ENCODE results near the gene FOXO6. TPM values are rescaled to one million over a fixed set of nuclear protein-coding genes. Genes with fewer than 3 reads are reported as not detected.

The FOXO6 gene
- total RNA-seq, 4 donors from 2014 or later, result 3.9 to 20.1 (median 7.6) TPM; not detected in 1

GRCh38 chr1:41354956-41355355 is 6.3 kb upstream of the FOXO6 start:
- no peaks in the 10 kb centered on the region for H3K27me3 ChIP-seq
- TF ChIP-seq POLR2A (IDR thresholded peaks at IDR 0.05), result no peak
- TF ChIP-seq CTCF (IDR thresholded peaks at IDR 0.05), result no peak
- H3K9me3 ChIP-seq, result no peaks in the 10 kb centered on the region
- H3K4me1 ChIP-seq, result no peaks in the 10 kb centered on the region
- no peaks in the 10 kb centered on the region for H3K36me3 ChIP-seq
- intact Hi-C loops (cut with DNase I; ENCODE audit: low total_unique reads), result no loop called here
- H3K4me3 ChIP-seq, result no peak overlapping the region
- no peak overlapping the region for H3K27ac ChIP-seq
- peak in 1 of 2 donors; percentile 3 for DNase-seq

DNA sequence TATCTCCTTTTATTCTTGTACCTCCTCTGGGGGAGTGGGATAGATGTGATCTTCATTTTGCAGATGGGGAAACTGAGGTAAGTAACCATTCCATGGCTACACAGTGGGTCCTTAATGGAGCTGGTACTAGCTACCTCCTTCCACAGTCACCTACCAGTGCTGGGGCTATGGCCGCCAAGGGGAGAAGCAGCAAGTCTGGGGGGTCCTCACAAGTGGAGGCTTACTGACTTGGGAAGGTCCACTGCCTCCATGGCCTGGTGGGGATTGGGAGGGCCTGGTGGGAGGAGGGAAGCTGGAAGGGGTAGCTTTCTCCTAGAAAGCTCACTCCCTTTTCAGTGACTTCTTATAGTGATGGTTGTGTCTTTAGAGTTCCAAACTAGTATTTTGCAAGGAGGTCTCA is 5.9 kb upstream of the FOXO6 start:
- Histone ChIP-seq H3K27me3 (no peaks in the 10 kb centered on the region), H3K4me1 (no peaks in the 10 kb centered on the region), H3K36me3 (no peaks in the 10 kb centered on the region), H3K9me3 (no peaks in the 10 kb centered on the region), H3K4me3 (no peak overlapping the region), H3K27ac (no peak overlapping the region)
- TF ChIP-seq CTCF (IDR thresholded peaks at IDR 0.05) (no peak), POLR2A (IDR thresholded peaks at IDR 0.05) (no peak)
- peak in 1 of 2 donors; percentile 5 for DNase-seq
- intact Hi-C loops (cut with DNase I; ENCODE audit: low total_unique reads), result no loop called here

DNA sequence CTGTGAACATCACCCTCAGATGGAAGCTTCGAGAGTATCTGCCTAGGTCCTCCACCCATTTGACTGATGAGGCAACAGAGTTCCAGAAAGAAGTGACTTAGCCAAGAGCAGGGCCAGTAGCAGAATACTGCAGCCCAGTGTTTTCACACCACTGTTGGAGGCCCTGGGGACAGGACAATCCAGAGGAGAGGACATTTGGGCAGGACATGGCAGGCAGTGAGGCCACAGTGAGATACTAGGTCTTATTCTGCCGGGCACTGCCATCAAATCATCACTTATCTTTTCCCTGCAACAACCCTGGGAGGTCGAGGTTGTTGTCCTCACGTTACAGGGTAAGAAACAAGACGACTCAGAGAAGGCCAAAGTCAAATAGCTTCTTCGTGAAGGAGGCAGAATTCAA is 5.5 kb upstream of the FOXO6 start:
- Histone ChIP-seq H3K36me3 (no peaks in the 10 kb centered on the region), H3K4me3 (no peak overlapping the region), H3K4me1 (no peaks in the 10 kb centered on the region), H3K27me3 (no peaks in the 10 kb centered on the region), H3K9me3 (no peaks in the 10 kb centered on the region), H3K27ac (no peak overlapping the region)
- intact Hi-C loops (cut with DNase I; ENCODE audit: low total_unique reads), result no loop called here
- peak in 1 of 2 donors; percentile 2 for DNase-seq
- TF ChIP-seq POLR2A (IDR thresholded peaks at IDR 0.05) (no peak), CTCF (IDR thresholded peaks at IDR 0.05) (no peak)

- no peaks in the 10 kb centered on the region for H3K9me3 ChIP-seq
Observed at GRCh38 chr1:41356752-41357151, 4.5 kb upstream of the FOXO6 start.

More at GRCh38 chr1:41356752-41357151, 4.5 kb upstream of the FOXO6 start:
- H3K4me3 ChIP-seq, result no peak overlapping the region
- peak; percentile 2 to 3 for DNase-seq
- intact Hi-C loops (cut with DNase I; ENCODE audit: low total_unique reads), result no loop called here
- H3K36me3 ChIP-seq, result no peaks in the 10 kb centered on the region
- no peak overlapping the region for H3K27ac ChIP-seq
- H3K4me1 ChIP-seq, result no peaks in the 10 kb centered on the region
- no peaks in the 10 kb centered on the region for H3K27me3 ChIP-seq
- TF ChIP-seq POLR2A (IDR thresholded peaks at IDR 0.05), result no peak
- TF ChIP-seq CTCF (IDR thresholded peaks at IDR 0.05), result no peak
